ENCODE data around the gene ERCC6L.

ERCC6L gene, protein sequence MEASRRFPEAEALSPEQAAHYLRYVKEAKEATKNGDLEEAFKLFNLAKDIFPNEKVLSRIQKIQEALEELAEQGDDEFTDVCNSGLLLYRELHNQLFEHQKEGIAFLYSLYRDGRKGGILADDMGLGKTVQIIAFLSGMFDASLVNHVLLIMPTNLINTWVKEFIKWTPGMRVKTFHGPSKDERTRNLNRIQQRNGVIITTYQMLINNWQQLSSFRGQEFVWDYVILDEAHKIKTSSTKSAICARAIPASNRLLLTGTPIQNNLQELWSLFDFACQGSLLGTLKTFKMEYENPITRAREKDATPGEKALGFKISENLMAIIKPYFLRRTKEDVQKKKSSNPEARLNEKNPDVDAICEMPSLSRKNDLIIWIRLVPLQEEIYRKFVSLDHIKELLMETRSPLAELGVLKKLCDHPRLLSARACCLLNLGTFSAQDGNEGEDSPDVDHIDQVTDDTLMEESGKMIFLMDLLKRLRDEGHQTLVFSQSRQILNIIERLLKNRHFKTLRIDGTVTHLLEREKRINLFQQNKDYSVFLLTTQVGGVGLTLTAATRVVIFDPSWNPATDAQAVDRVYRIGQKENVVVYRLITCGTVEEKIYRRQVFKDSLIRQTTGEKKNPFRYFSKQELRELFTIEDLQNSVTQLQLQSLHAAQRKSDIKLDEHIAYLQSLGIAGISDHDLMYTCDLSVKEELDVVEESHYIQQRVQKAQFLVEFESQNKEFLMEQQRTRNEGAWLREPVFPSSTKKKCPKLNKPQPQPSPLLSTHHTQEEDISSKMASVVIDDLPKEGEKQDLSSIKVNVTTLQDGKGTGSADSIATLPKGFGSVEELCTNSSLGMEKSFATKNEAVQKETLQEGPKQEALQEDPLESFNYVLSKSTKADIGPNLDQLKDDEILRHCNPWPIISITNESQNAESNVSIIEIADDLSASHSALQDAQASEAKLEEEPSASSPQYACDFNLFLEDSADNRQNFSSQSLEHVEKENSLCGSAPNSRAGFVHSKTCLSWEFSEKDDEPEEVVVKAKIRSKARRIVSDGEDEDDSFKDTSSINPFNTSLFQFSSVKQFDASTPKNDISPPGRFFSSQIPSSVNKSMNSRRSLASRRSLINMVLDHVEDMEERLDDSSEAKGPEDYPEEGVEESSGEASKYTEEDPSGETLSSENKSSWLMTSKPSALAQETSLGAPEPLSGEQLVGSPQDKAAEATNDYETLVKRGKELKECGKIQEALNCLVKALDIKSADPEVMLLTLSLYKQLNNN

DNA sequence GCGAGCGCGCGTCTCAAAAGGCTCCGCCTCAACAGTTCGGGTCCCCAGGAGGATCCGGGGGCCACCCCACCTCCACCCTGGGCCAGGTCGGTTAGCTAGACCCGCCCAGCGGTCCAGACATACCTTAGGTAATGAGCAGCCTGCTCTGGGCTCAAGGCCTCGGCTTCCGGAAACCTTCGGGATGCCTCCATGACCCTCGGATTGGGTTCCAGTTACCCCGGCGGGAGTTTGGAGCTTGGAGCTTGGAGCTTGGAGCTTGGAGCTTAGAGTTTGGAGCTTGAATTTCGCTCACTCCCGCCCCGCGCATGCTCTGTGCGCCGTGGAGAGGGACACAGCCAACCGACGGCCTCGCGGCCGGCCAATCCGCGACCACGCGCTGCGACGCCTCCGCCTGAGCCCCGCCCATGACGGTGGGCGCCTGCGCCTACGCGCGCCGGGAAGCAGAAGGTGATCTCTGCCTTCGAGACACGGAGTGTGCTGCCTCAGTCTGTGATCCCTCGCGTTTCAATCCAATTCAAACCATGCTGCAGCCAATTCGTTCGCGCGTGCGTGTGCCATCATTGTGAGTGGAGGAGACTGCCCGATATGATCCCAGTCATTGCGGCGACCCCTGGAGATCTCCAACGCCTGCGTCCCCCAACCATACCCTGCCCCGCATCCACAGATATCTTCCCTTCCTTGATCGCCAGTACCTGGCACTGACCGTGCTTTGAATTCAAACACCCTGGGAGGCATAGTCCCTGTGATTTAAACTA is at the start of gene ERCC6L:
TSS of gene ERCC6L (minus strand) at position 307 of the 755 bp plus-strand sequence. CDS start at position 191, 116 bp downstream.
- DNase-seq = peak; percentile 85

DNA sequence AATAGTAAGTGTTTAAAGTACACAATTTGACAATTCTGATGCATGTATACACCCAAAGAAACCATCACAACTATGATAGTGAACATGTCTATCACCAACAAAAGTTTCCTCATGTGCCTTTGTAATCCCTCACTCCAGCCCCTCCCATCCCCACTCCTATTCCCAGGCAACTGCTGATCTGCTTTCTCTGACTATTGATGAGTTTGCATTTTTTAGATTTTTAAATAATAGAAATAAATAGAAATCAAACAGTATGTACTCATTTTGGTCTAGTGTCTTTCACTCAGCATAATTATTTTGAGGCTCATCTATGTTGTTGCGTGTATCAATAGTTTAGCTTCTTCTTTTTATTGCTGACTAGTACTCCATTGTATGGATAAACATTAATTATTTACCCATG is 43.5 kb upstream of the ERCC6L start:
- DNase-seq = no peak

DNA sequence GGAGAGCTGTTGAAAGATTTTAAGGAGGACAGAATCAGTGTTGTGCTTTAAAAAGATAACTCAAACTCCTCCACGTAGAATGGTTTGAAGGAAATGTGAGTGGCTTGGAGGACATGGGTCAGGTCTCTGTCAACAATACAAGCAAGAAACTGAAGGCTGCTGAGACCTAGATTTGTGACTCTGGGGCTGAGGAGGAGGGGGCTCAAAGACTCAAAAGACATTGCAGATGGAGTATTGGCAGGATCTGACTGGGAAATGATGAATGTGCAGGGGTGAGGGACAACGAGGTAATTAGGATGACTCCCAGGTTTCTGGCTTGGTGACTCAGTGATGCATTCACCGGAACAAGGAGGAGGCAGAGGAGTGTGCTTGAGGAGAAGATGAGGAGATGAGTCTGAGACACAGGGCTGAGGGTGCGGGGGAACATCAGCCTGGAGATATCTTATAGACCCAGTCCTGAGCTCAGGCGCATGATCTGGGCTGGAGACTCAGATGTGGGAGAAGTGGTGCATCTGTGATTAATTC is 41.6 kb upstream of the ERCC6L start:
- DNase-seq = no peak

DNA sequence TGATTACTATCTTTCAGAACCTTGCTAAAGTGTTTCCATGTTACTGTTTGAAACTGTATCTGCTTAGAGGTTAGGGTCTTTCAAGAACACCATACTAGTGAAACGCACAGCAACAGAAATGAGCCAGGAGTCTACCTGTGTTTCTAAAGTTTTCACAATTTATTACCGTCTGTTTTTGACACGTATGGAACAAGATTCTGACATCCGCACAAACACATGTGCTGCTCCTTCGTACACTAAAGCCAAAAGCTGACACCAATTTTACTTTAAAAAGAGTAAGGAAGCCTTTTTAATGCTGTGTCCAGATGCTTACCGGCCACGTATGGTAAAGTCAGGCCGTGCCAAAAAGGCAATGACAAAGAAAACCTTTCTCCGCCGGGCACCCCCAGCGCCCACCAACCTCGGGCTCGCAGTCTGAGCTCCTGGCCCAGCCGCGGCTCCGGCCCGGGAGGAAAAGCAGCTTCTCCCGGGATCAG is 37.7 kb upstream of the ERCC6L start:
- no peak for DNase-seq

DNA sequence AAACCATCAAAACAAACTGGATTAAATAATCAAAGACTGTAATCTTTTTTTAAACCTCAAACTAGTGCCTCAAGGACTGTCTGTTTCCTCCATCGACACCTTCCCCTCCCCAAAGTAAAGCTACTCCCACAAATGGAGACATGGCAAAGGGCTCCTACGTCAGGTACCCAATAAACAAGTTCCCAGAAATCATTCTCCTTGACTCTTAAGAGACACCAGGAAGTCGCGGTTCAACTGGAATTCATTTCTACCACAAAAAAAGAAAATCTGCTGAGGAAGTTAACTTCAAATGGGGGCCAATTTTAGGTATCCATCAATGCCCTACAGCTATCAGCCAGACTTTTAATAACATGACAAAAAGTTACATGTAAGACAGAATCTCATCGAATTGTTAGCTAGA is 35.7 kb upstream of the ERCC6L start:
- no peak for DNase-seq

DNA sequence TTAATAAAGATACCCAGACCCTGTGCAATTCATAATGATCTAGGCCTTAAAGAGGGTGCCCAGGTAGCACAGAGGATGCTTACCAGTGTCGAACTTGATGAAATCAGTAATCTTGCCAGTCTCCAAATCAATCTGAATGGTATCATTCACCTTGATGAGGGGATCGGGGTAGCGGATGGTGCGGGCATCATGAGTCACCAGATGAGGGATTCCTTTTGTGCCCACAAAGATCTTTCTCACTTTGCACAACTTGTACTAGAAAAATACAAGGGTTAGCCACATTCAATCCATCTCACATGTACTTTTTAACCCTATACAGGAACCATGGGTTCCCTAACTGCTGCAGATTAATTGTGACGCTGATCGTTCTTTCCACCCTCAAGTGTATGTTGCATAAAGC is 34.9 kb upstream of the ERCC6L start:
- no peak for DNase-seq

DNA sequence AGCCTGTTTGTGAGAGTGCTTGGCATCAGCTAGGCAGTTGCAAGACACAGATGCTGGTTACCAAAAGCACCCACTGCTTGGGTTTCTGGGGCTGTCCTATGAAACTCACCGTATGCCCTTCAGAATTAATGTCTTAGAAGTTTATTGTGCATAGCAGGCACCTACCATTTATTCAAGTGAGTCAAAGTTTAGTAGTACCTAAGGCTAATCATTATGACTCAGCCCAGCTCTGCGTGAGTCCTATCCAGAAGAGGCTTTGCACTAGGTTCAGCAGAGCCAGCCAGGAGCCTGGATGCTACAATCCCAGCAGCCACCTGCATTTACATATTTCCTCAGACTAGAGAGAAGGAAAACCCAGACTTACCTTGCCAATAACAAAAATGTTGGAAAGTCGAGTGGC is 34.0 kb upstream of the ERCC6L start:
- DNase-seq = no peak

DNA sequence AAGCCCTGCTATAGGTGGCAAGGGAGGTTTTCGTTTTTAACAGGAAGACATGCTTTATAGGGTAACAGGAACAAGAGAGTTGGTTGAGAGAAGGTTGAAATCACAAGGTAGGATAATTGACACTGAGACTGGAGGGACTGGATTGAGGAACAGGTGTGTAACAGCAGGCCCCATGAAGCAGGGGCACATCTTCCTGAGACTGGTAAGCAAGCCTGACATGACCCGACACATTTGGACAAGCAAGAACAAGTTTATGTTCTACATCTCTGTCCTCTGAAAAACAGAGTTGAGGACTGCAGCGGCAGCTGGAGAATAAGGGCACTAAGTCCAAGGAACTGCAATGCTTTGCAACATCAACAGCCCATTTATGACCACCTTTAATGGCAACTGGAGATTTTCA is 33.0 kb upstream of the ERCC6L start:
- DNase-seq = no peak

DNA sequence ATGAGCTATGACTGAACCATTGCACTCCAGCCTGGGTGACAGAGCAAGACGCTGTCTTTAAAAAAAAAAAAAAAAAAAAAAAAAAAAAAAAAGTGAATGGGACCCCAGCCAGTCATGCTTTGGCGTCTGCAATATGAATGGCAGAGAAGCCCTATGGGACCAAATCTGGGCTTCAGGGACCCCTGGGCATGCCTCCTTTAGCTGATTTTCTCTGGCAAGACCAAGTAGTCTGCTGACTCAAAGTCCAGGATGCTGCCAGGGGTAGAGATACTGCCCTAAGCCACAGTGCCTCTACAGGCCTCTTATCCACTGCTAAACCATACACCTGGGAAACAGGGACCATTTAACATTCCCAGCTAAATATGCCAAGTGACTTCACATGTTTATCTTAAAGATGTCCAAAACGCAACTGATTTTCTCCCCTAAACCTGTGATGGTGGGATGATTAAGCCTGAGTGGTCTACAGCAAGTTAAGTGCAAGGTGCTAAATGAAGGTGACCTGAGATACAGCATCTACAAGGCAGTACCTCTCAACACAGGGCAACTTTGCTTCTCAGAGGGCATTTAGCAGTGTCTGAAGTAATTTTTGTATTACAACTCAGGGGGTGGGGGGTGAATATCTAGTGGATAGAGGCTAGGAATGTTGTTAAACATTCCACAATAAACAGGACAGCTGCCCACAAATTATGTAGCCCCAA is 32.4 kb upstream of the ERCC6L start:
- no peak for DNase-seq

DNA sequence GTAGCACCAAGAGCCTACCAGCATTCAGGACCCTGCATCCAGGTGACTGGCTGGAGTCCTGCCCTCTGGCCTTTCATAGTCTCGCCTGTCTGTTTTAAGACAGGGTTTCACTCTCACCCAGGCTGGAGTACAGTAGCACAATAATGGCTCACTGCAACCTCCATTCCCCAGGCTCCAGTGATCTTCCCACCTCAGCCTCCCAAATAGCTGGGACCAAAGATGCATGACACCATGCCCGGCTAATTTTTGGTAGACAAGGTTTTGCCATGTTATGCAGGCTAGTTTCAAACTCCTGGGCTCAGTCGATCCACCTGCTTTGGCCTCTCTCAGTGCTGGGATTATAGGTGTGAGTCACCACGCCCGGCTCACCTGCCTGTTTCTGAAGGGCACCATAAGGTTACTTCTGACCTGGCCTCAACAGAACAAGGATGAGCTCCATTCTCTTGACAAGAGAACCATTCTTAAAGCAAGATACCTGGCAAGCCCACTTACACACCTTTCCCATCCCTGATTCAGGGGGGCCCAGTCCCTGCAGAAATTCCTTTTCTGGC is 31.6 kb upstream of the ERCC6L start:
- DNase-seq = no peak

DNA sequence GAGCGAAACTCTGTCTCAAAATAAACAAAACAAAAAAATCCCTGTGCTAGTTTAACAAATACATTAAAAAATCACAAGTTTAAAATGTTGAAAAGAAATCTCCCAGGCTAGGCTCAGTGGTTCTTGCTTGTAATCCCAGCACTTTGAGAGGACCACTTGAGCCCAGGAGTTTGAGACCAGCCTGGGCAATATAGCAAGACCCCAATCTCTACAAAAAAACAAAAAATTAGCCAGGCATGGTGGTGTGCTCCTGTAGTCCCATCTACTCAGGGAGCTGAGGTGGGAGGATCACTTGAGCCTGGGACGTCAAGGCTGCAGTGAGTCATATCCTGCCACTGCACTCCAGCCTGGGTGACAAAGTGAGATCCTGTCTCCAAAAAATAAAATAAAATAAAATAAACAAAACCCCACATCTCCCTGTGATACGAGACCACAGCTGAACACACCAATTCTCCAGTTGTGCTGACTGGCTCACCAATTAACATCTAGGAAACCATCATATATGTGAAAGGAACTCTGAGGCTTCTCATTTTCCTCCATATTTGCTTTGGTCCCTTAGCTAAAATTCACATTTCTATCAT is 30.9 kb upstream of the ERCC6L start:
- no peak for DNase-seq

DNA sequence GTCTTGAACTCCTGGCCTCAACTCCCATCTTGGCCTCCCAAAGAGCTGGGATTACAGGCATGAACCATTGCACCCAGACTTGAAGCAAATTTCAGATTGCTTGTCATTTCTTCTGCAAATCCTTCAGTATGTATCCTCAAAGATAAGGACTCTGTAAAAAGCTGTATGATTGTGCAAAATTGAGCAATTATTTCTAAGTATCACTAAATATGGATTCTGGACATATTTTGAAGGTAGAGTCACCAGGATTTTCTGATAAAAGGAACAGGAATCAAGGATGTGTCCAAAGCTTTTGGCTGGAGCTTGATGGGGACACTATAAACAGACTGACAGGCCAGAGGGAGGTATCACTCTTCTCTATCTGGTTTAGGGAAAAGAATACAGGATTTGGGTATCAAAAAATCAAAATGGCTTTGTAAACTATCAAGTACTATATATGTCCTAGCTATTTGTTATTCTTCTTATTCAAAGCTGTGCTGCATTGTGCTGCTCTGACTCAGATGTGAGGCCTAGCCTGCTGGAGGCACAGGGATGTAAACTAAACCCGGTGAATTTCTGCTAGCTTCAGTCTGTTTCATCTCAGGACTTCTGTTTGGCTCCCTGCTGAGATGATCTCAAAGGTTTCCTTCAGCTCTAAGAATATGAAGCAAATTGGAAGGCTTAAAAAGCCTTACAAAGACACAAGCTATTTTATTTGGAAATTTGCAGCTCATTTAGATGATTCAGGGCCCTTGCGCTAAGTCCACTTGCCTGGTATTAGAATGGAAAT is 30.0 kb upstream of the ERCC6L start:
- no peak for DNase-seq

DNA sequence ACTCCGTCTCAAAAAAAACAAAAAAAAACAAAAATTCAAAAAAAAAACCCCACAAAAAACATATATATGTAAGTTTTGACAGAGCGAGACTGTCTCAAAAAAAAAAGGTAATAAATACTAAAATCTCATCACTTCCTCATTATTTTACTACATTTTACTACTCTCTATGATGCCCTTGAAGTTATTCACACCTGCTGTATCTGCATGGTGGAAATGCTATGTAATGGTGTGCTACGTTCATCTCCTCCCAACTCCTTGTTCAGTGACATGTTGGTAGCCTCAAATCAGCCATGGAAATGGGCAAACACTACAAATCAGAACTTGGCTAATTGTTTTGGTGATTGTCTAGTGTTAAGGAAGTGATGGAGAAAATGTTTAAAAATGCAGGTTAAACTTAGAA is 26.4 kb upstream of the ERCC6L start:
- no peak for DNase-seq

DNA sequence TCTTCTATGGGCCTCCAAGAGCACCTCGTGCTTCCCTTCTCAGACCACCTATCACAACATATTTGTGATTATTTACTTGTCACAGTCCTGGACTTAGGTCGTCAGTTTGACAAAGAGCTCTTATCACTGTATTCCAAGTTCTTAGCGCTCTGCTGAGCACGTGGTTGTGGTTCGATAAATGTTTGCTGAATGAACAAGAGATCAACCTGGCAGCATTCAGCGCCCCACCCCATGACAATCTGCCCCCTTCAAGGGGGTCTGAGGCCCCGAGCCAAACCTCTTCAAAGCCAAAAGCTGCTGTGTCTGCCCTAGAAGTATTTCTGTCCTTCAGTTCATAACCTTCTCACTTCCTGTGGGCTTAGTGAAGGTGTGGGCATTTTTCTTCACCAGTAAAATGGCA is 23.2 kb upstream of the ERCC6L start:
- no peak for DNase-seq

DNA sequence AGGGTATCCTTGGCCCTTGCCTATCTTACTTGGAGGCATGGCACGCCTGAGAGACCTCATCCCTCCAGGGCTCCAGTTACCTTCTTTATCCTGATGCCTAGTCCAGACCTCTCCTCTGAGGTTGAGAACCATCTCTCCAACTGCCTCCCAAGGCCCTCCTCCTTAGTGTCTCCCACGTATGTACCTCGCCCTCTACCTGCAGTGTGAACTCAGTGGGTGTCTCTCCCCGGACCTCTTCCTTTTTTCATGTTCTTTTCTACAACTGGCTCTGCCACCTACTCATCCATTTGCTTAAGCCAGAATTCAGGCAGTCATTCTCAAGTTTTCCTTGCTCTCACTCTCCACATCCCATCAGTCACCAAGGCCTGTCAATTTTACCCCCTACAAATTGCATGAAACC is 21.6 kb upstream of the ERCC6L start:
- DNase-seq = no peak

DNA sequence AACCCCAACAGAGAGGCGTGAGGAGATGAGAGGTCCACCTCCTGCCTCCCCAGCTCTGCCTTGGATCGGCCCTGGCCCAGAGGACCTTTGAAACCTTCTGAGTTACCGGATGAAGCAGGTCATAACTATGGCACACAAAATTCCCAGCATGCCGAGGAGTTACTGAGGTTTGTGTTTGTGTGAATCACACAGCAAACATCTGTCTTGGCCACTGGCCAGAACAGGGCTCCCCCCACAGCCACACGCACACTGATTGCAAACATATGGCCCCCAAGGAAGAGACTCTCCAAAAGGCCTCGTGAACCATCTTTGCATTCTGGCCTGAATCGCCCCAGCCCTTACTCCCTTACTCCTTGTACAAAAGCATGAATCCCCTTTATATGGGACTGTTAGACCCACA is 19.3 kb upstream of the ERCC6L start:
- DNase-seq = no peak

DNA sequence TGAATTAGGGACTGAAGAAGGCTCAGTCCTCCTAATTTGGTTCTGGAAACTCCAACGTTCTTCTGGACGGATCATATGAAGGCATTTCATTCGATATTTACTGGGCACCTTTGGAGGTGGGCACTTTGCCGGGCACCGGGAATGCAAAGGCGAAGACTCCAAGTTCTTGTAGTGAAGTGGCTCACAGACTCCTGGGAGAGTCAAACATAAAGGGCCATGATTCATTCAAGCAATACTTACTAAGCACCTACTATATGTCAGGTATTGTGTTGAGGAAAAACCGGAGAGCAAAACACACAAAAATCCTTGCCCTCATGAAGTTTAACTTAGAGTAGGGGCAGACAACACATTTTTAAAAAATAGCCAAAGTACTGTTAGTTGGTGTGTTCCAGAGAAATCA is 17.0 kb upstream of the ERCC6L start:
- DNase-seq = no peak

DNA sequence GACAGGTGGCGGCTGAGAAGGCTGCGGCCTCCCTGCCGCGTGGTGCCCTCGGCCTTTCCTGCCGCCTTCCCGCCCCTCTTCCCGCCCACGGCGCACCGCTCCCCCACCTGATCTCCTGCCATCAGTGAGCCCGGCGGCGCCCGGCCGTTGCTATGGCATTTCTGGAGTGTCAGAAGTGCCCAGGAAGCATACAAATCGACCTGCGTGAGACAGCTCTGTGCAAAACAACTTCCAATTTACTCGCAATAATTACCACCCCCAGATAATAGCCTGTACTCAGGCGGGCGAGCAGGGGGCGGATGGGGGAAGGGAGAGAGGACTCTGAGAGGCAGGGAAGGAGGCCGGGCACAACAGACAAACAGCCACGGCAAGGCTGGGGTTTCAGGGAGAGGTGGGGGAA is 16.6 kb upstream of the ERCC6L start:
- no peak for DNase-seq

DNA sequence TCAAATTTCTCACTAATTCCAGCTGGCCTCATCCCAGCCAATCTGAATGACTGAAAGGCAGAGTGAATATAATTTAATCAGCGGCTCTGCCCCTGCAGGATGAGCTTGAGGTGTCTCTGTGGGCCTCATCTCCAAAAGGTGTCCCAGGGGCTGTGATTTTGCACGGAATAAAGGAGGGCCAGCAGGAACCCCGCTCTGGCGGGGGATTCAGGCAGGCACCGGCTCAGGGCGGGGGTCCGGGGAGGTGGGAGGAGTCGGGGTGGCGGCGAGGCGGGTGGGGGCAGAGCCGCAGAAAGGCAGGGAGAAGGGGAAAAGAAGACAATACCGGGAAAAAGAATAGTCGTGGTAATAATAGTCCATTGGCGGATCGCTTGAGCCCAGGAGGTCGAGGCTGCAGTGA is 16.0 kb upstream of the ERCC6L start:
- DNase-seq = no peak

DNA sequence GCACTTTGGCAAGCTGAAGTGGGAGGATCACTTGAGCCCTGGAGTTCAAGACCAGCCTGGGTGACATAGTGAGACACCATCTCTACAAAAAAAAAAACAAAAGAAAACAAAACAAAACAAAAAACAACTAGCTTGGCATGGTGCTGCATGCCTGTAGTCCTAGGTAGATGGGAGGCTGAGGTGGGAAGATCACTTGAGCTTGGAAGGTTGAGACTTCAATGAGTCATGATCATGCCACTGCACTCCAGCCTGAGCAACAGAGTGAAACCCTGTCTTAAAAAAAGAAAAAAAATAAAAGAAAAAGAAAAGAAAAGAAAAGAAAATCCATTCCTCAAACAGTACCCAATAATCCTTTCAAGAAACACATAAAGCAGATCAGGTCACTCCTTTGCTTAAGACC is 14.9 kb upstream of the ERCC6L start:
- DNase-seq = no peak
